Measurements from ENCODE around the gene SPEN. TPM values are rescaled to one million over a fixed set of nuclear protein-coding genes. Genes with fewer than 3 reads are reported as not detected.

The SPEN gene
- total RNA-seq, 4 donors from 2014 or later = 51.8 to 94.9 (median 61.5) TPM

GRCh38 chr1:15858069-15858670 is 10.7 kb downstream of the SPEN start:
- DNase-seq = no peak
- Histone ChIP-seq H3K4me1 (peaks cover 0 to 3% (median 0%) of the 10 kb centered on the region in 4 donors), H3K4me3 (no peak overlapping the region), H3K36me3 (no peaks in the 10 kb centered on the region), H3K27me3 (no peaks in the 10 kb centered on the region), H3K9me3 (no peaks in the 10 kb centered on the region), H3K27ac (no peak overlapping the region)
- TF ChIP-seq POLR2A (IDR thresholded peaks at IDR 0.05) = no peak
- TF ChIP-seq, protein P1, sequence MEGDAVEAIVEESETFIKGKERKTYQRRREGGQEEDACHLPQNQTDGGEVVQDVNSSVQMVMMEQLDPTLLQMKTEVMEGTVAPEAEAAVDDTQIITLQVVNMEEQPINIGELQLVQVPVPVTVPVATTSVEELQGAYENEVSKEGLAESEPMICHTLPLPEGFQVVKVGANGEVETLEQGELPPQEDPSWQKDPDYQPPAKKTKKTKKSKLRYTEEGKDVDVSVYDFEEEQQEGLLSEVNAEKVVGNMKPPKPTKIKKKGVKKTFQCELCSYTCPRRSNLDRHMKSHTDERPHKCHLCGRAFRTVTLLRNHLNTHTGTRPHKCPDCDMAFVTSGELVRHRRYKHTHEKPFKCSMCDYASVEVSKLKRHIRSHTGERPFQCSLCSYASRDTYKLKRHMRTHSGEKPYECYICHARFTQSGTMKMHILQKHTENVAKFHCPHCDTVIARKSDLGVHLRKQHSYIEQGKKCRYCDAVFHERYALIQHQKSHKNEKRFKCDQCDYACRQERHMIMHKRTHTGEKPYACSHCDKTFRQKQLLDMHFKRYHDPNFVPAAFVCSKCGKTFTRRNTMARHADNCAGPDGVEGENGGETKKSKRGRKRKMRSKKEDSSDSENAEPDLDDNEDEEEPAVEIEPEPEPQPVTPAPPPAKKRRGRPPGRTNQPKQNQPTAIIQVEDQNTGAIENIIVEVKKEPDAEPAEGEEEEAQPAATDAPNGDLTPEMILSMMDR (IDR thresholded peaks at IDR 0.05) = no peak

- Histone ChIP-seq H3K9me3 (no peaks in the 10 kb centered on the region), H3K4me1 (peaks cover 0 to 3% (median 0%) of the 10 kb centered on the region in 4 donors), H3K27ac (no peak overlapping the region), H3K4me3 (no peak overlapping the region), H3K27me3 (no peaks in the 10 kb centered on the region), H3K36me3 (no peaks in the 10 kb centered on the region)
- no peak for TF ChIP-seq POLR2A (IDR thresholded peaks at IDR 0.05)
- TF ChIP-seq, protein P1 (IDR thresholded peaks at IDR 0.05) = no peak
- DNase-seq = peak in 1 of 3 donors; percentile 24
These were observed 11.3 kb downstream of the SPEN start for GRCh38 chr1:15858672-15859372.

GRCh38 chr1:15863156-15863901 is 15.8 kb downstream of the SPEN start:
- no peaks in the 10 kb centered on the region for H3K9me3 ChIP-seq
- no peak overlapping the region for H3K4me3 ChIP-seq
- no peak for TF ChIP-seq POLR2A (IDR thresholded peaks at IDR 0.05)
- TF ChIP-seq, protein P1 (IDR thresholded peaks at IDR 0.05) = no peak
- peaks cover 0 to 4% (median 1%) of the 10 kb centered on the region in 4 donors for H3K4me1 ChIP-seq
- H3K27me3 ChIP-seq = no peaks in the 10 kb centered on the region
- H3K27ac ChIP-seq = no peak overlapping the region
- no peak for DNase-seq
- H3K36me3 ChIP-seq = no peaks in the 10 kb centered on the region

- DNase-seq = no peak
- H3K27ac ChIP-seq = no peak overlapping the region
- no peaks in the 10 kb centered on the region for H3K9me3 ChIP-seq
- no peak for TF ChIP-seq POLR2A (IDR thresholded peaks at IDR 0.05)
- TF ChIP-seq, protein P1 (IDR thresholded peaks at IDR 0.05) = no peak
- H3K27me3 ChIP-seq = no peaks in the 10 kb centered on the region
- H3K36me3 ChIP-seq = no peaks in the 10 kb centered on the region
- H3K4me1 ChIP-seq = peaks cover 0 to 13% (median 1%) of the 10 kb centered on the region in 4 donors
- H3K4me3 ChIP-seq = no peak overlapping the region
These were observed 19.3 kb downstream of the SPEN start for GRCh38 chr1:15866721-15867201.

DNA sequence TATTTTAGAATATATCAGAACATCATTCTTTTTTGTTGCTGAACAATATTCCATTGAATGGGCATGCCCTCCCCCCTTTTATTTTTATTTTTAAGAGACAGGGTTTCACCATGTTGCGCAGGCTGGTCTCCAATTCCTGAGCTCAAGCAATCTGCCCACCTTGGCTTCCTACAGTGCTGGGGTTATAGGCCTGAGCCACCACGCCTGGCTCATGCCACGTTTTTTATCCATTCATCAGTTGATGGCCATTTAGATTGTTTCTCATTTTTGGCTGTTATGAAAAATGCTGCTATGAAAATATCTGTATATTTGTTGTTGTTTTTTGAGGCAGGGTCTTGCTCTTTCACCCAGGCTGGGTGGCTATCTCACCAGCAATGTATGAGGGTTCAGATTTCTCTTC is 19.8 kb downstream of the SPEN start:
- DNase-seq = no peak
- Histone ChIP-seq H3K27ac (no peak overlapping the region), H3K9me3 (no peaks in the 10 kb centered on the region), H3K4me3 (no peak overlapping the region), H3K4me1 (peaks cover 0 to 13% (median 1%) of the 10 kb centered on the region in 4 donors), H3K27me3 (no peaks in the 10 kb centered on the region), H3K36me3 (no peaks in the 10 kb centered on the region)
- TF ChIP-seq, protein P1 (IDR thresholded peaks at IDR 0.05) = no peak
- TF ChIP-seq POLR2A (IDR thresholded peaks at IDR 0.05) = no peak
